CD4-positive, alpha-beta T cell treated with Interleukin-21 for 1 hour (primary cell): ENCODE results near the gene DHDDS.
"Not testable (repeated sequence)": the region's sequence is repeated elsewhere in the genome, so short reads cannot be mapped to it uniquely, and the experiment has no call there.

ENCODE experiments used
- DNase-seq: peaks from one replicate; pipeline ENCODE4 v3.0.0-alpha.2; 2020

Gene DHDDS

DNA sequence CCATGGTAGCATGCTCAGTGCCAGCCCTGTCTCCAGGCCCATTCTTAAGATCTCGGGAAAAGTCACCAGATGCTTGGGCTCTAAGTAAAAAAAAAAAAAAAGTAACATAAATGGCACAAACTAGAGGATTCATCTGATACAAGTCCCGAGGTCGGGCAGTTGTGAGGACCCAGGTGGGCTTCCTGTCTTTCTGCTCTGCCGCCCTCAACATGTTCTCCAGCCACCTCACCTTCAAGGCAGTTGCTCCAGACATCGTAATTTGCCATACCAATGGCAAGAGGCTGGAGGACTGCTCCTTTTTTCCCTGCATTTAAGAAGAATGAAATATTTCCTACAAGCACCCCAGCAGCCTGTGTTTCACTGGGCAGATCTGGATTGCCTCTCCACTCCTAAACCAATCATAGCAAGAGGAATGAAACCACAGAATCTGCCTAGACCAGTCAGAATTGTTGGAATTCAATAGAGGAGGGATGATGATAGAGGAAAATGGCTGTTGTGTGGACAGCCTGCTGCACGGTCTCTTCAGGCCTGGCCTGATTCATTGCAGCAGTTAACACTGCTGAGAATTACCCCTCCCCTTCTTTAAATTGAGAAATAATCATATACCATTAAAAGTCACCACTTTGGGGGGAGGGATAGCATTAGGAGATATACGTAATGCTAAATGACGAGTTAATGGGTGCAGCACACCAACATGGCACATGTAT is 45.5 kb downstream of the DHDDS start:
- no peak for DNase-seq

DNA sequence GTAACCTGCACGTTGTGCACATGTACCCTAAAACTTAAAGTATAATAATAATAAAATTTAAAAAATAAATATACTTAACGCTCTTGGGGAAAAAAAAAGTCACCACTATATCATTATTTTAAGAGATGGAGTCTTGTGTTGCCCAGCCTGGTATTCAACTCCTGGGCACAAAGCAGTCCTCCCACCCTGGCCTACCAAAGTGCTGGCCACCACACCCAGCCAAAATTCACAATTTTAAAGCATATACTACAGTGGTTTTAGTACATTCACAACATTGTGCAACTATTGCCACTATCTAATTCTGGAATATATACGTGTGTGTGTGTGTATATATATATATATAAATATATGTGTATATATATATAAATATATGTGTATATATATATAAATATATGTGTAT is 46.0 kb downstream of the DHDDS start:
- no peak for DNase-seq

DNA sequence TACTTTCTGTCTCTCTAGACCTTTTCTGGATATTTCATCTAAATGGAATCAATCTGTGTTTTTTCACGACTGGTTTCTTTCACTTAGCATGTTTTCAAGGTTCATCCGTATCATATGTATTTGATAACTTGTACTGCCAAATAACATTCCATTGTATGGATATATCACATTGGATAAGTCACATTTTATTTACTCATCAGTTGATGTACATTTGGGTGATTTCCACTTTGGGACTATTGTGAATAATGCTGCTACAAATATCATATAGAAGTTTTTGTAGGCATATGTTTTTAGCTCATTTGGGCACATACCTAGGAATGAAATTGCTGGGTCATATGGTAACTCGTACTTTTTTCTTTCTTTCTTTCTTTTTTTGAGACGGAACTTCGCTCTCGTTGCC is 46.9 kb downstream of the DHDDS start:
- DNase-seq, result no peak

DNA sequence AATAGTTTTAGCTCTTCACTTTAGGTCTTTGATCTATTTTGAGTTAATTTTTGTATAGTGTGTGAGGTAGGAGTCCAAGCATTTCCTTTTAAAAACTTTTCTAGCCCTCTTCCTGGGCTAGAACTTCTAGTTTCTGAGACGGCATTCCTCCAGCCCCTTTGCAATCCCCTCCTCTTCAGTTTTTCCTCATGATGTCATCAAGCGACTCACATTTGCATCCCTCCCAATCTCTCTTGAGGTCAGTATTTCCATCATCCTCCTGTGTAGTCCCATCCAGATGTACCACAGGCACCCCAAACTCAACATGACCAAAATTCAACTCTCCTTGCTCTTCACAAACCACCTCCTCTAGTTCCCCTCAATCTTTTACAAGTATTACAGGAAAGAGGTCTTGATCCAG is 50.8 kb downstream of the DHDDS start:
- no peak for DNase-seq

DNA sequence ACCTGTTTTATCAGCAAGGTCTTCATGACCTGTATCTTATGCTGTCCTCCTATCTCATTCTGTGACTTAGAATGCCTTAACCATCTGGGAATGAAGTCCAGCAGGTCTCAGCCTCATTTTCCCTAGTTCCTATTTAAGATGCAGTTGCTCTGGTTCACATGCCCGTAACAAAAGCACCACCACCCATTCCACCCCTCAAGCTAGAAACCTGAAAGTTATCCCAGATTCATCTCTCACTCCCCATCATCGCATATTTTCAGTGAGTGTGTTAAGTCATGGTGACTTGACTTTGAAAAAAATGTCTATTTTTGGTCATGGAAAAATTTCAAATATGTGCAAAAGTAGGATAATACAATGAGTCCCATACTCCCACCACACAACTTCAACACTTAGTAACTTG is 51.9 kb downstream of the DHDDS start:
- no peak for DNase-seq

DNA sequence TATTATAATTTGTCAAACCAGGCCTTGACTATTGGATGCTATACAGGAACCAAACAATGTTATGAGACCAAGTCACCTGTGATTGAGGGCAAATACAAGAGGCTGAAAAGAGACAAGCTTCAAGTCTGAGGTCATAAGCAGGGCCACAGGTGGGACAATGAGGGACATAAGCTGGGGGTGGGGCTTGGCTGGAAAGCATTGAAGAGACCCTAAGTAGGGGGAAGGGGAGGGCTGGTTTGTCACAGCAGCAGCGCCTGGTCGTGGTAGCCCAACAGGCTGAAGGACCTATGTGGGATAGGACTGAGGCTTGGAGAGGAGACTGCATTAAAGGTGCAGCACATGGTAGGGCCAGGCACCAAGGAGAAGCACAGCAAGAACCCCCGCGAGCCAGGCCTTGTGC is 58.0 kb downstream of the DHDDS start:
- no peak for DNase-seq

DNA sequence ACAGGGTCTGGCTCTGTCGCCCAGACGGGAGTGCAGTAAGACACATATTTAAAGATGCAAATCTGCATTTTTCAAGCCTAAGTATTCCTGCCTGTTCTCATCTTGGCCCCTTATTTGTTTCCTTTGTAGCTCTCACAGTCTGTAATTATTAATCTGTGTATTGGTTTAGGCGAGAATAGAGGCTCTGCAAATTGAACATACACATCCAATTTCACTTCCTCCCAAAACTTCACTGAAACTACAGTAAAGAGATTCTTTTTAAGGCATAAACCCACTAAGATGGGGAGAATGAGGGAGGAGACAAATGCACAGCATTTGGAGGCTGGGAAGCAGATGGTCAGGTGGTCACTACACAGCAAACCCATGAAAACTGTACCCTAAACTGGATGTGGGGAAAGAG is 61.1 kb downstream of the DHDDS start:
- no peak for DNase-seq

DNA sequence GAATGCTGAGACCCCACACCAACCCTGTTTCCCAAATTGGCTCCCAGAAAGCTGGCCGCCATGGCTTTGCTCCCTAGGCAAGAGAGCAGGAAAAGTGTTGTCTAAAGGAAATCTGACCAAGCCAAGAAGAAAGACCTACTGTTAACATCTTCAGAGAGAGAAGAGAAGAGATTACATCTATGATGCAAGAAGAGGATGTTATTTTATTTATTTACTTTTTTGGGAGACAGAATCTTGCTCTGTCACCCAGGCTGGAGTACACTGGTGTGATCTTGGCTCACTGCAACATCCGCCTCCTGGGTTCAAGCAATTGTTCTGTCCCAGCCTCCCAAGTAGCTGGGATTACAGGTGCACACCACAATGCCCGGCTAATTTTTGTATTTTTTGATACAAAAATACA is 61.8 kb downstream of the DHDDS start:
- DNase-seq, result no peak

DNA sequence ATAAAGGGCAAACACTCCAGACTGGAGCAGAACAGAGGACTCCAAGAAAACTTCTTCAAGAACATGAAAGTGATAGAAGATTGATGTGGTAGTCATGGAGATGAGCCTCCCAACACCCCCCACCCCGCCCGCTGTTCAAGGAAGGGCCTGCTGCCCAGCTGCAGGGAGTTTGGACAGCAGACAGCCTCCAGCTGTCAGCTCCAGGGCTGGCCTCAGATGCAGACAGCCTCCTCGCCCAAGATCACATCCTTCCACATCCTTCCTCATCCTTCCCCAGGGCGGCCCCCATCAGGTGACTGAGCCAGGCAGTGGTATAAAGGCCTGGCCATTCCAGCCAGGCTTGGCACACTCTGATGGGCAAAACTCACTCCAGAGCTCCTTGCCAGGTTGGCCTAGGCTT is 64.7 kb downstream of the DHDDS start:
- no peak for DNase-seq

DNA sequence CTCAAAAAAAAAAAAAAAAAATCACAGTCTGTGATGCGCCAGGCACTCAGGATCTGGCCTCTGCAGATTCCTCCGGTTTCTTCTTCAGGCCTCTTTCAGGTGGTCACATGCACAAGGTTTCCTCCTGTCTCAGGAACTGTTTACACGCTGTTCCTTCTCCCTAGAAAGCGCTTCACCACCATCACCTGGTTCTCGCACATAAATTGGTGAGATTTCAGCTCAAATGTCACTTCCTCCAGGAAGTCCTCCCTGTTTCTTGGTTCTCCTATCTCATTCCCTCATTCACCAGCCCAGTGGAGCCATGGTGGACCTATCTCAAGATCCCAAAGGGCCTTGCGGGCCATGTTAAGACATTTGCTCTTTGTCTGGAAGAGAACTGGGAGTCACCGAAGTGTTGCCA is 66.8 kb downstream of the DHDDS start:
- DNase-seq, result no peak

DNA sequence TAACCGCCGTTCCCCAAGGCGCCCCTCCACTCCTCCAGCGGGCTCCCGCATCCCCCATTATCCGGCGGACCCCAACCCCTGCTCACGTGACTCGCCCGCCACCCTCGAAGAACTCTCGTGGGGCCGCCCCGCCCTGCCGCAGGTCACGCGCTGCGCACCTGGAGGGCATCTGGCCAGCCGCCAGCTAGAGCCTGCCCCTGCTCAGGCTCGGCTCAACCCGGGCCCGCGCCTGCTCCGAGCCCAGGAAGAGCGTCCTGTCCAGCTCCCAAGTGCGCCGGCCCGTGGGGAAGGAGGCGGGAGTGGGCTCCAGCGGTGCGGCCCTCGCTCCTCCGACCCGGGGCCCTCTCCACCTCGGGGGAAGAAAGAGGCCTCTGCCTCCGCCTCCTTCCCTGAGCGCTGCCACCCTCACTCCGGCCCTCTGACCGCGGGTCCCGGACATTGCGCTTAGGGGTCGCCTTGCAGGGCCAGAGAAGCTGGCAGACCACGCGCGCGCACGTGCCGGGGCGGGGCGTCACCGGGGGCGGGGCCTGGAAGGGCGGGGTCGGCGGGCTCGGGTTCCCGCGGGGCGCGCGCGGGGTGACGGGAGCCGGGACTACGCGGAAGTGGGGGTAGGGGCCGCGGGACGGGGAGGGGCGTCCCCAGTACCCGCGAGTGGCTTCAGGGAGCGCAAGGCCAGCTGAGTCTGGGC is 68.5 kb downstream of the DHDDS start:
- peak; percentile 89 for DNase-seq

DNA sequence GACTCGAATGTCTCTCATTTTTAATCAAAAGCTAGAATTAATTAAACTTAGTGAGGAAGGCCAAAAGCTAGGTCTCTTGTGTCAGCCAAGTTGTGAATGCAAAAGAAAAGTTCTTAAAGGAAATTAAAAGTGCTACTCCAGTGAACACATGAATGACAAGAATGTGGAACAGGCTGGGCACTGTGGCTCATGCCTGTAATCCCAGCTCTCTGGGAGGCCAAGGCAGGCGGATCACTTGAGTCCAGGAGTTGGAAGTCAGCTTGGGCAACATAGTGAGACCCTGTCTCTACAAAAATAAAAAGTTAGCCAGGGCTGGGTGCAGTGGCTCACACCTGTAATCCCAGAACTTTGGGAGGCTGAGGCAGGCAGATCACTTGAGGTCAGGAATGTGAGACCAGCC is 78.6 kb downstream of the DHDDS start:
- DNase-seq, result not testable (repeated sequence)

DNA sequence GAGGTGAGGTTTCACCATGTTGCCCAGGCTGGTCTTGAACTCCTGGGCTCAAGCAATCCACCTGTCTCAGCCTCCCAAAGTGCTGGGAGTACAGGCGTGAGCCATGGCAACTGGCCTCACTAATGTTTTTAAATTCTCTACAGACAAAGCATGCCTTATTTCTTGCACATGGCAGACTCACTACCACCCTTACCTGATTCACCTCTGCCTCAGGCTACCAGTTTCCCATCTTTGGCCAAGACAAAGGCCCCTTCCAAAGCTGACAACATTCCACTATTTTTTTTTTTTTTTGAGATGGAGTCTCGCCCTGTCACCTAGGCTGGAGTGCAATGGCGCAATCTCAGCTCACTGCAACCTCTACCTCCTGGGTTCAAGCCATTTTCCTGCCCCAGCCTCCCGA is 83.7 kb downstream of the DHDDS start:
- DNase-seq, result not testable (repeated sequence)

DNA sequence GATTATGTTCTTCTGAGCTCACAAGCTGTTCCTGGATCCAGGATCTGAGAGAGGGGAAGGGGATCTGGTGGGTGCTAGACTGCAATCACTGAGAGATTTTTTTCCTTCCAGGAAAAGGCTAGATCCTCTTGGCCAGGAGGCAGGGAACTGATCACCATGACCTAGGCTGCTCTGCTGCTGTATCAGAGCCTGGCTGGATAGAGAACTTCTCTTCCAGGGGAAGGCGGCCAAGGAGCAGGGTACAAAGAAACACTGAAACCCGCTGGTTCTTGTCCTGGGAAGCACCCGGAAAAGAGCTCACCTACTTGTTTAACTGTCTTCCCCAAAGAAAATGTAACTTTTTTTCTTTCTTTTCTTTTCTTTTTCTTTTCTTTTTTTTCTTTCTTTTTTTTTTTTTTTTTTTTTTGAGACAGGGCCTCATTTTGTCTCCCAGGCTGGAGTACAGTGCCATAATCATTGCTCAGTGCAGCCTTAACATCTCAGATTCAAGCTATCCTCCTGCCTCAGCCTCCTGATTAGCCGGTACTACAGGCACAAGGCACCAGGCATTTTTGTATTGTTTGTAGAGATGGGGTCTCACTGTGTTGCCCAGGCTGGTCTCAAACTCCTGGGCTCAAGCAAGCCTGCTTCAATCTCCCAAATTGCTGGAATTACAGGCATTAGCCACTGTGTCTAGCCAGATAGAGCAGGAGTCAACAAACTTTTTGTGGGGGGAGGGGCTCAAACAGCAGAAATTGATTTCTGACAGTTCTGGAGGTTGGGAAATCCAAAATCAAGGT is 85.1 kb downstream of the DHDDS start:
- DNase-seq, result no peak

DNA sequence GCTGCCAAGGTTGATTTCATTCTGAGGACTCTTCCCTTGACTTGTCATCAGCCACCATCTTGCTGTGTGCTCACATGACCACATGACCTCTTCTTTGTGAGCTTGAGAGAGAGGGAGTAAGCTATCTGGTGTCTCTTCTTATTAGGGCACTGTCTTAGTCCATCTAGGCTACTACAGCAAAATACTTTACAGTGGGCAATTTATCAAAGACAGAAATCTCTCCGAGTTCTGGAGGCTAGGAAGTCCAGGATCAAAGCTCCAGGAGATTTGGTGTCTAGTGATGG is 85.6 kb downstream of the DHDDS start:
- no peak for DNase-seq

DNA sequence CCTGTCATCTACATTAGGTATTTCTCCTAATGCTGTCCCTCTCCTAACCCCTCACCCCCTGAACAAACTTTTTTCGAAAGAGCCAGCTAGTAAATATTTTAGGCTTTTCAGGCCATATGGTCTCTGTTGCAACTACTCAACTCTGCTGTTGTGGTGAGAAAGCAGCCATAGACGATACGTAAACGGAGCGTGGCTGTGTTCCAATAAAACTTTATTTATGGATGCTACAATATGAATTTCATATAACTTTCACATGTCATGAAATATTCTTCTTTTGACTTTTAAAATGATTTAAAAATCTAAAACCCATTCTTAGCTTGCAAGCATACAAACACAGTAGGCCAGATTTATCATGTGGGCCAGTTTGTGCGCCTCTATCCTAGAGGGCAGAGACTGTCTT is 86.2 kb downstream of the DHDDS start:
- no peak for DNase-seq

DNA sequence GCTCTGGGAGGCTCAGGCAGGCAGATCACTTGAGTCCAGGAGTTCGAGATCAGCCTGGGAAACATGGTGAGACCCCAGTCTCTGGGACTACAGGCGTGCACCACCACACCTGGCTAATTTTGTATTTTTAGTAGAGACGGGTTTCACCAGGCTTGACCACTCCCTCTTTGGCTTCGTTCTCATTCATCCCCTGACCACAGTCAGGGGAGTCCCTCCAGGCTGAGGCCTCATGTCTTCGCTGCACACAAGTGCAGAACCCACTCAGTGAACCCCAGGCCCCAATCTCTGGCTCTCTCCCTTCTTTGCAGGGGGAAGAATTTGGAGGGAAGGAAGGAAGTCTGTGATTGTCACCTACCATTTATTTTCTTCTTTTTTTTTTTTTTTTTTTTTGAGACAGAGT is 88.2 kb downstream of the DHDDS start:
- DNase-seq, result no peak
